Liver (tissue), 9 donors: Measurements from ENCODE around the gene PDE4C. TPM values are rescaled to one million over a fixed set of nuclear protein-coding genes. Genes with fewer than 3 reads are reported as not detected.

Experiments
- DNase-seq: peaks from one replicate; pipeline ENCODE4 v3.0.0-alpha.2; 2017; ENCODE audit warnings: low spot score
- H3K27ac ChIP-seq, 2 donors: one replicate each; pipeline ENCODE4 v1.7.0; 2013; ENCODE audit warnings: inconsistent platforms in 2 of 2, low read length in 2 of 2, control low read depth in 1 of 2, low read depth in 1 of 2, mild to moderate bottlenecking in 1 of 2
- H3K27me3 ChIP-seq, 4 donors: one replicate each; pipeline versions ENCODE4 v1.6.1 to v1.7.0; 2013; ENCODE audit warnings: low read length in 3 of 4, inconsistent platforms in 1 of 4, mild to moderate bottlenecking in 1 of 4, moderate library complexity in 1 of 4; ENCODE audit not compliant: control insufficient read depth in 4 of 4, insufficient read depth in 4 of 4
- H3K36me3 ChIP-seq, 4 donors: one replicate each; pipeline versions ENCODE4 v1.6.1 to v1.7.0; 2013; ENCODE audit warnings: low read length in 3 of 4, mild to moderate bottlenecking in 3 of 4, low read depth in 1 of 4, moderate library complexity in 1 of 4; ENCODE audit not compliant: control insufficient read depth in 4 of 4, insufficient read depth in 3 of 4
- H3K4me1 ChIP-seq, 4 donors: one replicate each; pipeline versions ENCODE4 v1.6.1 to v1.7.0; 2013; ENCODE audit warnings: low read length in 3 of 4, mild to moderate bottlenecking in 3 of 4, moderate library complexity in 1 of 4; ENCODE audit not compliant: control insufficient read depth in 4 of 4, insufficient read depth in 4 of 4
- H3K4me3 ChIP-seq, 3 donors: one replicate each; pipeline versions ENCODE4 v1.6.1 to v1.7.0; 2013; ENCODE audit warnings: low read length in 3 of 3, control low read depth in 1 of 3, low read depth in 1 of 3, mild to moderate bottlenecking in 1 of 3
- H3K9ac ChIP-seq, 2 donors: one replicate each; pipeline ENCODE4 v1.7.0; 2013; ENCODE audit warnings: low read length in 2 of 2, mild to moderate bottlenecking in 2 of 2, moderate library complexity in 2 of 2, control low read depth in 1 of 2, low read depth in 1 of 2
- H3K9me3 ChIP-seq, 4 donors: one replicate each; pipeline versions ENCODE4 v1.6.1 to v1.7.0; 2013; ENCODE audit warnings: low read length in 3 of 4; ENCODE audit not compliant: control insufficient read depth in 4 of 4
- CTCF ChIP-seq: fragments of 150-350 bp; IDR thresholded peaks from 2 replicates; pipeline ENCODE4 v1.5.1; 2017; ENCODE audit warnings: improper control_type of control experiment, low read depth, low read length; ENCODE audit not compliant: missing input control
- HNF4A ChIP-seq, 2 donors: conservative IDR thresholded peaks; 2 replicates each; pipeline ENCODE4 v1.6.1; 2016; ENCODE audit warnings: antibody characterized with exemption in 2 of 2, mild to moderate bottlenecking in 2 of 2
- NR2F2 ChIP-seq: IDR thresholded peaks from 2 replicates; pipeline ENCODE4 v1.6.1; 2016; ENCODE audit warnings: antibody characterized with exemption
- RAD21 ChIP-seq, 2 donors: IDR thresholded peaks; 2 replicates each; pipeline ENCODE4 v1.6.1; 2016; ENCODE audit warnings: antibody characterized with exemption in 2 of 2, mild to moderate bottlenecking in 2 of 2
- REST ChIP-seq: IDR thresholded peaks from 2 replicates; pipeline ENCODE4 v1.6.1; 2016; ENCODE audit warnings: antibody characterized with exemption, mild to moderate bottlenecking
- RXRA ChIP-seq, 2 donors: IDR thresholded peaks; 2 replicates each; pipeline ENCODE4 v1.6.1; 2017 to 2018; ENCODE audit warnings: antibody characterized with exemption in 2 of 2, mild to moderate bottlenecking in 1 of 2
- SP1 ChIP-seq: IDR thresholded peaks from 2 replicates; pipeline ENCODE4 v1.6.1; 2018; ENCODE audit warnings: antibody characterized with exemption, mild to moderate bottlenecking
- WGBS: extraction: QIAGEN DNeasy Blood & Tissue Kit; methylation state at CpG from one replicate; pipeline ENCODE4 v1.1.7; 2013; 5-methylcytosine and 5-hydroxymethylcytosine counted together
- polyA plus RNA-seq, 2 donors: library from polyadenylated mRNA; stranded (reverse) in 1 of 2; unstranded in 1 of 2; fragments of 200-250 nt in 1 of 2; fragments of >200 nt in 1 of 2; fragmentation: Nextera tagmentation in 1 of 2; extraction: Ambion mirVana in 1 of 2; gene quantifications; one replicate each; pipeline versions ENCODE4 v1.2.1 to v1.2.3, GENCODE V29; 2013 to 2015
- total RNA-seq, 2 donors: library from RNA; depleted of rRNA; stranded (reverse); fragments of >200 nt; gene quantifications; one replicate each; pipeline ENCODE4 v1.2.3, GENCODE V29; 2014
- TF ChIP-seq, protein P1 (sequence below): IDR thresholded peaks from 2 replicates; pipeline ENCODE4 v1.6.1; 2016; ENCODE audit warnings: antibody characterized with exemption
- donor health status: healthy.
- donor health status: healthy.
- donor health status: healthy.
- donor health status: healthy.
- donor health status: healthy.

The PDE4C gene
- total and polyA plus RNA-seq, 4 donors: 0.23 to 0.75 (median 0.51) TPM; not detected in 1

DNA sequence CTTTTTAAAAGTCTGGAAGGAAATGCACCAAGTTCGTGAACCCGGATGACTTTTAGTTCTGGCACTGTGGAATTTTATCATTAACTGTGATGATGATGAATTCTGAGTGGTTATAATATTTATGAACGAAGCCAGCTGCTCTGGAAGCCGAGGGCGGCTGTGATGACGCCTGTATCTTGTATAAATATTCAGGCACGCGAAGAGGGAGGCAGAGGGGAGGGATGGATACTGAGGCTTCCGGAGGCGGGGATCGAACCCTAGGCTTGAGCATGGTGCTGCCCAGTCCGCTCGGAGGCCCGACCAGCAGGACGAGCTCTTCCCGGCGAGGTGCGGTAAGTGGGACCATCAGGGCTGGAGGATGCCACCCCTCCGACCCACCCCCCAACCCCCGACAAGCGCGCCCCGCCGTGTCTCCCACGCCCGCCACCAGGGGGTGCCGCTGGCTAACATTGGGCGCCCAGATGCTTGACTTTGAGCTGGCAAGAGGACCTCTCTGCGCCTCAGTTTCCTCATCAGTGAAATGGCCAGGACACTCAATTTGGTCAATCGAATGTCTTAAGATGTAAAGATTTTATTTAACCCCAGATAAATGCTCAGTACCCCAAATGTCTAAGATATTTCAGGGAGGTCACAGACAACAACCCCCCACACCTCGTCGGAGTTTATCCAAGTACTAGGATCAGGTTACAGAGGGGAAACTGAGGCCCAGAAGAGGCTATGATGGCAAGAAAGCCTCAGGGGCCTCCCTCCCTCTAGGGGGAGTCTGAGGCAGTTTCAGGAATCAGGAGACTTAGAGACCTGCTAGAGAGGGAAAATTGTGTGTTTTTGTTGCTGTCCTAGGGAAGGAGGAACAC, 17.9 kb downstream of the PDE4C start:
- peak; percentile 48 for DNase-seq
- no peak overlapping the region for H3K4me3 ChIP-seq
- WGBS: 20% methylated on average over 32 of the region's 32 CpGs

GRCh38 chr19:18206018-18206417, 20.2 kb downstream of the PDE4C start:
- peak overlapping the region; percentile 81 to 89 for H3K27ac ChIP-seq
- H3K9ac ChIP-seq: no peak overlapping the region
- TF ChIP-seq HNF4A (conservative IDR thresholded peaks at IDR 0.05): no peak
- no peak for TF ChIP-seq CTCF
- no peaks in the 10 kb centered on the region for H3K36me3 ChIP-seq
- no peaks in the 10 kb centered on the region for H3K9me3 ChIP-seq
- DNase-seq: no peak
- no peak overlapping the region for H3K4me3 ChIP-seq
- peaks cover 7 to 20% (median 13%) of the 10 kb centered on the region in 4 donors for H3K4me1 ChIP-seq
- 92% methylated on average over 12 of the region's 12 CpGs for WGBS
- no peaks in the 10 kb centered on the region for H3K27me3 ChIP-seq

More for the DNA sequence above, 17.9 kb downstream of the PDE4C start:
- Histone ChIP-seq H3K9ac (no peak overlapping the region), H3K27me3 (no peaks in the 10 kb centered on the region), H3K27ac (peak overlapping the region in 1 of 2 donors; percentile 28), H3K4me1 (peaks cover 1 to 11% (median 7%) of the 10 kb centered on the region in 4 donors), H3K9me3 (no peaks in the 10 kb centered on the region), H3K36me3 (no peaks in the 10 kb centered on the region)
- TF ChIP-seq REST (peak; percentile 11), RXRA (IDR thresholded peaks at IDR 0.05) (peak; percentile 29 to 38), NR2F2 (peak; percentile 66), HNF4A (conservative IDR thresholded peaks at IDR 0.05) (no peak), CTCF (peak; percentile 30), SP1 (peak; percentile 38), RAD21 (IDR thresholded peaks at IDR 0.05) (peak; percentile 59 to 75)
- TF ChIP-seq, protein P1, sequence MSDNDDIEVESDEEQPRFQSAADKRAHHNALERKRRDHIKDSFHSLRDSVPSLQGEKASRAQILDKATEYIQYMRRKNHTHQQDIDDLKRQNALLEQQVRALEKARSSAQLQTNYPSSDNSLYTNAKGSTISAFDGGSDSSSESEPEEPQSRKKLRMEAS: no peak
